Suprapubic skin (tissue), 4 donors: Measurements from ENCODE around the gene CD40. TPM values are rescaled to one million over a fixed set of nuclear protein-coding genes. Genes with fewer than 3 reads are reported as not detected.

ENCODE experiments used
- DNase-seq, 2 donors: peaks; one replicate each; pipeline ENCODE4 v3.0.0-alpha.2; 2019; ENCODE audit warnings: low spot score in 2 of 2
- H3K27ac ChIP-seq: fragments of 200-600 bp; sonication (generic); one replicate; pipeline ENCODE4 v1.5.1; 2019
- H3K27me3 ChIP-seq: fragments of 200-600 bp; sonication (generic); one replicate; pipeline ENCODE4 v1.5.1; 2019
- H3K36me3 ChIP-seq: fragments of 200-600 bp; sonication (generic); one replicate; pipeline ENCODE4 v1.5.1; 2019
- H3K4me1 ChIP-seq: fragments of 200-600 bp; sonication (generic); one replicate; pipeline ENCODE4 v1.5.1; 2019
- H3K4me3 ChIP-seq: fragments of 200-600 bp; sonication (generic); one replicate; pipeline ENCODE4 v1.5.1; 2019; ENCODE audit warnings: mild to moderate bottlenecking
- H3K9me3 ChIP-seq: fragments of 200-600 bp; sonication (generic); one replicate; pipeline ENCODE4 v1.5.1; 2019
- EP300 ChIP-seq: sonication (generic); formaldehyde crosslinking; IDR thresholded peaks from one replicate; pipeline ENCODE4 v1.6.1; 2017; ENCODE audit warnings: antibody characterized with exemption
- POLR2A ChIP-seq, 2 donors: fragments of 450-650 bp; IDR thresholded peaks; one replicate each; pipeline ENCODE4 v1.6.1; 2017; ENCODE audit warnings: antibody characterized with exemption in 2 of 2, mild to moderate bottlenecking in 2 of 2, moderate library complexity in 2 of 2
- POLR2AphosphoS5 ChIP-seq, 3 donors: sonication (generic); formaldehyde crosslinking; IDR thresholded peaks; one replicate each; pipeline ENCODE4 v1.6.1; 2017; ENCODE audit warnings: antibody characterized with exemption in 3 of 3
- WGBS: methylation state at CpG from one replicate; pipeline ENCODE4 v1.1.5; 2018; 5-methylcytosine and 5-hydroxymethylcytosine counted together
- total RNA-seq, 4 donors: library from RNA; depleted of rRNA; stranded (reverse); fragments of >200 nt; gene quantifications; one replicate each; pipeline ENCODE4 v1.1.0, GENCODE V29; 2016
- TF ChIP-seq, protein P1 (sequence below), 2 donors: fragments of 200-600 bp in 1 of 2; fragments of 450-650 bp in 1 of 2; sonication (generic) in 1 of 2; IDR thresholded peaks; one replicate each; pipeline ENCODE4 v1.5.1; 2016 to 2019; ENCODE audit warnings: antibody characterized with exemption in 2 of 2, mild to moderate bottlenecking in 1 of 2, moderate library complexity in 1 of 2

CD40 gene
- total RNA-seq, 4 donors from 2014 or later, result 12.9 to 30.6 (median 17.2) TPM

DNA sequence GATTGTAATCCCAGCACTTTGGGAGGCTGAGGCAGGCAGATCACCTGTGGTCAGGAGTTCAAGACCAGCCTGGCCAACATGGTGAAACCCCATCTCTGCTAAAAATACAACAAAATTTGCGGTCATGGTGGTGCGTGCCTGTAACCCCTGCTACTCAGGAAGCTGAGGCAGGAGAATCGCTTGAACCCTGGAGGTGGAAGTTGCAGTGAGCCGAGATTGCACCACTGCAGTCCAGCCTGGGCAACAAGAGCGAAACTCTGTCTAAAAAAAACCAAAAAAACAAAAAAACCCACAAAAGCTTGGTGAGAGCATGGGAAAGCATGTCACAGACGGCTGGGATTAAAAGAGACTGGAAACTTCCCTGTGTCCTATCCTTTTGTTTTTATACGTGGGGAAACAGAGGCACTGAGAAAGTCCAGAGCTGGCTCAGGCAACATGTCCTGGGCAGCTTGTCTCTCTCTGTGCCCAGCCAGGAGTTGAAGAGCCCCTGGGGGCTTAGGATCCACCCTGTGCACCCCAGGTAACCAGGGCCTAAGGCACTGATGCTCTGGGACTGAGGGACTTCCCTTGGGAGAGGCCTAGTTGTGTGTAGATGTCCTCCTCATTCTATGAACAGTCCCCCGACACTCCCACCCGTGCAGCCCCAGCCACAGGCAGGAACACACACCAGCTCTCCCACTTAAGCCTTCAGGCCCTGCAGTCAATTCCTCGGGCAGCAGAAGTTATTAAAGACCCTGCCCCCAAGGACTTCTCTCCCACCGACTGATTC is 16.0 kb downstream of the CD40 start:
- no peak overlapping the region for H3K4me3 ChIP-seq
- WGBS, result 72% methylated on average over 9 of the region's 11 CpGs

DNA sequence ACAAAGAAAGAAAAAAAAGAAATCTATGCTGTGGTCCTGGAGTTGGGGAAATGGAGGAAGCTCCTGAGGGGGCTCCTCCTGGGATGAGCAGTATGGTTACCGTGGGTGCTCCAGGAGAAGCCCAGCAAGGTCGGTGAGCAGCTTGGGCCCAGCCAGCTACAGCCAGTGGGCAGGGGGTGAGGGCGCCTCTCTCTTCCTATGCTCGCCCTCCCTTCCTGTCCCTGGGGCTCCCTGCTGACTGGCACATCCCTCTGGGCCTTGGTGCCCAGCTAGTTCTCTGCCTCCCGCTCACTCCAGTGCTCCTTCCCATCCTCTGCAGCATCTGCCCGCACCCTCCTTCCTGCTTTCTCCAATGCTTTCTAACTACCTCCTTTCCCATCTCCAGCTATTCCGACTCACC is 16.6 kb downstream of the CD40 start:
- TF ChIP-seq, protein P1, sequence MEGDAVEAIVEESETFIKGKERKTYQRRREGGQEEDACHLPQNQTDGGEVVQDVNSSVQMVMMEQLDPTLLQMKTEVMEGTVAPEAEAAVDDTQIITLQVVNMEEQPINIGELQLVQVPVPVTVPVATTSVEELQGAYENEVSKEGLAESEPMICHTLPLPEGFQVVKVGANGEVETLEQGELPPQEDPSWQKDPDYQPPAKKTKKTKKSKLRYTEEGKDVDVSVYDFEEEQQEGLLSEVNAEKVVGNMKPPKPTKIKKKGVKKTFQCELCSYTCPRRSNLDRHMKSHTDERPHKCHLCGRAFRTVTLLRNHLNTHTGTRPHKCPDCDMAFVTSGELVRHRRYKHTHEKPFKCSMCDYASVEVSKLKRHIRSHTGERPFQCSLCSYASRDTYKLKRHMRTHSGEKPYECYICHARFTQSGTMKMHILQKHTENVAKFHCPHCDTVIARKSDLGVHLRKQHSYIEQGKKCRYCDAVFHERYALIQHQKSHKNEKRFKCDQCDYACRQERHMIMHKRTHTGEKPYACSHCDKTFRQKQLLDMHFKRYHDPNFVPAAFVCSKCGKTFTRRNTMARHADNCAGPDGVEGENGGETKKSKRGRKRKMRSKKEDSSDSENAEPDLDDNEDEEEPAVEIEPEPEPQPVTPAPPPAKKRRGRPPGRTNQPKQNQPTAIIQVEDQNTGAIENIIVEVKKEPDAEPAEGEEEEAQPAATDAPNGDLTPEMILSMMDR (IDR thresholded peaks at IDR 0.05), result no peak
- H3K4me1 ChIP-seq, result peaks cover 39% of the 10 kb centered on the region
- no peaks in the 10 kb centered on the region for H3K9me3 ChIP-seq
- H3K36me3 ChIP-seq, result no peaks in the 10 kb centered on the region
- no peak overlapping the region for H3K27ac ChIP-seq
- 76% methylated on average over 7 of the region's 7 CpGs for WGBS
- DNase-seq, result no peak
- peaks cover 30% of the 10 kb centered on the region for H3K27me3 ChIP-seq
- no peak overlapping the region for H3K4me3 ChIP-seq

More for the DNA sequence above, 16.0 kb downstream of the CD40 start:
- TF ChIP-seq EP300 (no peak), POLR2AphosphoS5 (IDR thresholded peaks at IDR 0.05) (no peak), POLR2A (IDR thresholded peaks at IDR 0.05) (no peak)
- TF ChIP-seq, protein P1 (IDR thresholded peaks at IDR 0.05), result no peak
- H3K36me3 ChIP-seq, result no peaks in the 10 kb centered on the region
- H3K27ac ChIP-seq, result no peak overlapping the region
- no peak for DNase-seq
- no peaks in the 10 kb centered on the region for H3K9me3 ChIP-seq
- peaks cover 31% of the 10 kb centered on the region for H3K27me3 ChIP-seq
- peaks cover 32% of the 10 kb centered on the region for H3K4me1 ChIP-seq

DNA sequence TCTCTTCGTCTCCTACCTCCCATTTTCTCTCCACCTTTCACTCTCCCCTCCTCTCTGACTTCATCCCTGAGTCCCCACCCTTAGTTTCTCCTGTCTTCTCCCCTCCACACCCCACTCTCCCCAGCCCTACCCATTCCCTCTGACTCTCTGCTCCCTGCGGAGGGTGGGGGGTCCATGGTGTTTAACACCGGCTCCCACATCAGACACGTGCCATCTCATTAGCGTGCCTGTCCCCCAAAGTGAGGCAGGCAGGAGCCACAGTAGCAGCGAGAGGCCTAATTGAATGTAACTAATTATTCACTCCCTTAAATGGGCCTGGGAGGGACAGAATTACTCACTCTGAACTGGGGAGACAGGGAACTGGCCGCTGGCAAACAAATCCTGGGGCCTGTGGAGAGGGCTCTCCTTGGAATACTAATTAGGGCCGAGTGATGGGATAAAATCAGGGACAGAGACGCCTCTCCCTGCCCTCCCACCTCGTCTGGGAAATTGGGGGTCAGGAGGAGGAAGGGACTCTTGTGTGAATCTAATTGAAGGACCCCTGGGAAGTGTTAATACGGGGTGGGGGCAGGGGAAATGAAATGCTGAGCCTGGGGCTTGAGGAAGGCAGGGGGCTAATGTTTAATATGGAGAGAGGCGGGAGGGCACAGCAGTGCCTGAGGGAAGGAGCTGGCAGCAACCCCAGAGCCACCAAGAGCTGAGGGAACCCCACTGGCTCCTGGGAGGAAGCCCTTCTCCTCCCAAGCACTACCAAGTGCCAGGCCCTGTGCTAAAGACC is 17.9 kb downstream of the CD40 start:
- H3K27me3 ChIP-seq, result peaks cover 33% of the 10 kb centered on the region
- 45% methylated on average over 12 of the region's 12 CpGs for WGBS
- H3K36me3 ChIP-seq, result no peaks in the 10 kb centered on the region
- H3K27ac ChIP-seq, result no peak overlapping the region
- TF ChIP-seq POLR2AphosphoS5 (IDR thresholded peaks at IDR 0.05) (no peak), EP300 (no peak), POLR2A (IDR thresholded peaks at IDR 0.05) (no peak)
- TF ChIP-seq, protein P1 (IDR thresholded peaks at IDR 0.05), result no peak
- DNase-seq, result no peak
- no peaks in the 10 kb centered on the region for H3K9me3 ChIP-seq
- H3K4me1 ChIP-seq, result peaks cover 43% of the 10 kb centered on the region
- no peak overlapping the region for H3K4me3 ChIP-seq

DNA sequence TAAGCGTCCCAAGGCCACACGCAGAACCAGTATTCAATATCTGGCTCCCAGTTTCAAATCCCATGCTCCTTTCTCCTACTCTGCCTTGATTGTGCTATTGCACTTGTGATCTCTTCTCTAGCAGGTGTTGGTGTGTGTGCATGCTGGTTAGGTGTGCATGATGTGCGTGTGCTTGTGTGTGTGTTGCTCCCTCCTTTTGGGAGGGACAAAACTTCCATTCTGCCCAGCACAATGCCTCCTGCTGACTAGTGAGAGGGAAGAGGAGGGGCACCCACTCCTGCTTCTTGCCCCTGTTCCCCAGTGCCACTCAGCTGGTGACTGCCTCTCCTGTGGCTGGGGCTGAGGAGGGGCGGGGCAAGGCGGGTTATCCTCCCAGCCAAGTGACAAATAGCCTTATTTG is 19.7 kb downstream of the CD40 start:
- peaks cover 36% of the 10 kb centered on the region for H3K27me3 ChIP-seq
- WGBS, result 57% methylated on average over 5 of the region's 5 CpGs

More for the DNA sequence above, 19.7 kb downstream of the CD40 start:
- no peak for DNase-seq
- Histone ChIP-seq H3K4me3 (no peak overlapping the region), H3K27ac (no peak overlapping the region), H3K9me3 (no peaks in the 10 kb centered on the region), H3K4me1 (peaks cover 38% of the 10 kb centered on the region), H3K36me3 (no peaks in the 10 kb centered on the region)
- TF ChIP-seq EP300 (no peak), POLR2AphosphoS5 (IDR thresholded peaks at IDR 0.05) (no peak), POLR2A (IDR thresholded peaks at IDR 0.05) (no peak)
- TF ChIP-seq, protein P1 (IDR thresholded peaks at IDR 0.05), result no peak
